Measurements from ENCODE around the gene KLHDC3. TPM values are rescaled to one million over a fixed set of nuclear protein-coding genes. Genes with fewer than 3 reads are reported as not detected.
A peak's percentile ranks its signal among the peaks of the same experiment; 100 is the strongest.

The KLHDC3 gene
- total and polyA plus RNA-seq, 12 donors: 51.2 to 144 (median 110) TPM

- WGBS, 4 donors: 1% methylated on average over 28 of the region's 28 CpGs; no CpG with 5 or more reads in 2 of the 4 donors
- Histone ChIP-seq H3K9me3 (replicated peaks in 1 of 3) (no peaks in the 10 kb centered on the region), H3K27ac (peak overlapping the region; percentile 90 to 96 (median 94)), H3K36me3 (replicated peaks in 1 of 2) (peaks cover 0 to 4% of the 10 kb centered on the region in 2 donors), H3K27me3 (no peaks in the 10 kb centered on the region), H3K4me3 (peak overlapping the region; percentile 66 to 100 (median 82)), H3K4me1 (replicated peaks in 1 of 2) (peaks cover 15 to 30% of the 10 kb centered on the region in 2 donors)
- intact Hi-C loops (cut with DNase I): no loop called here
- DNase-seq: peak; percentile 55 to 84 (median 83)
- TF ChIP-seq, protein P1, sequence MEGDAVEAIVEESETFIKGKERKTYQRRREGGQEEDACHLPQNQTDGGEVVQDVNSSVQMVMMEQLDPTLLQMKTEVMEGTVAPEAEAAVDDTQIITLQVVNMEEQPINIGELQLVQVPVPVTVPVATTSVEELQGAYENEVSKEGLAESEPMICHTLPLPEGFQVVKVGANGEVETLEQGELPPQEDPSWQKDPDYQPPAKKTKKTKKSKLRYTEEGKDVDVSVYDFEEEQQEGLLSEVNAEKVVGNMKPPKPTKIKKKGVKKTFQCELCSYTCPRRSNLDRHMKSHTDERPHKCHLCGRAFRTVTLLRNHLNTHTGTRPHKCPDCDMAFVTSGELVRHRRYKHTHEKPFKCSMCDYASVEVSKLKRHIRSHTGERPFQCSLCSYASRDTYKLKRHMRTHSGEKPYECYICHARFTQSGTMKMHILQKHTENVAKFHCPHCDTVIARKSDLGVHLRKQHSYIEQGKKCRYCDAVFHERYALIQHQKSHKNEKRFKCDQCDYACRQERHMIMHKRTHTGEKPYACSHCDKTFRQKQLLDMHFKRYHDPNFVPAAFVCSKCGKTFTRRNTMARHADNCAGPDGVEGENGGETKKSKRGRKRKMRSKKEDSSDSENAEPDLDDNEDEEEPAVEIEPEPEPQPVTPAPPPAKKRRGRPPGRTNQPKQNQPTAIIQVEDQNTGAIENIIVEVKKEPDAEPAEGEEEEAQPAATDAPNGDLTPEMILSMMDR (IDR thresholded peaks at IDR 0.05): no peak
- peak in 1 of 2 donors; percentile 51 for TF ChIP-seq POLR2A (IDR thresholded peaks at IDR 0.05)
These were observed 35.6 kb upstream of the KLHDC3 start for GRCh38 chr6:42978487-42978838.

DNA sequence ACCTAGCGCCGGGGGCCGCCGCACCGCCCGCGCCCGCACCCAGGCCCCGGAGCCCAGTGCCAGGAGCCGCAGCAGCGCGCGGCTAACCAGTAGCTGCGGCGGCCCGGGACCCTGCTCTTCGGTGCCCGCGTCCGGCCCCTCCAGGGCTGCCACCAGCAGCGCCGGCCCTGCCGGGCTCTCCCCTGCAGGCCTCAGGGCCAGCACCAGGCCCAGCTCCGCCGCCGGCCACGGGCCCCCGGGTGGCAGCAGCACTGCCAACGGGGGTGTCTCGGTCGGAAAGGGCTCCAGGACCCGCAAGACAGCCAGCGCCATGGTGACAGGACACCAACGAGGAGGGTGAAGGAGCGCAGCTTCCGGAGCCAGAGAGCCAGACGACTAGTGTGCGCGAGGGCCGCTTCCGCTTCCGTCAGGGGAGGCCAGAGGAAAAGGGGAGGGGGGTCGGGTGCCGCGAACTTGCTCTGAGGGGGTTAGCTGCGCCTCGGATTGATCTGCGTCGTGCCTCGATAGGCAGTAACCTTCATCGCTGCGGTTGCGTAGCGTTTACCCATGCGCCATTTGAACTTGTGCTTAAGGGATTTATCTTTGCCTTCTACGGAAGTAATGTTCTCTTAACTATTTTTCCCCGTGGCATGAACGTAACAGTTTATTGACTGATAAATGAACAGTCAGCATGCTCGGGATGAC, 35.1 kb upstream of the KLHDC3 start, which contains the start of gene PEX6:
PEX6 (minus strand) TSS at position 343 of the 684 bp plus-strand sequence; CDS start at position 312, 31 bp downstream.
- Histone ChIP-seq H3K9me3 (replicated peaks in 1 of 3) (no peaks in the 10 kb centered on the region), H3K4me3 (peak within 1 kb of the TSS; percentile 66 to 100 (median 82)), H3K27ac (peak within 1 kb of the TSS; percentile 90 to 96 (median 94)), H3K27me3 (no peaks in the 10 kb centered on the region), H3K4me1 (replicated peaks in 1 of 2) (peaks cover 20 to 33% of the 10 kb centered on the region in 2 donors), H3K36me3 (replicated peaks in 1 of 2) (no peaks in the 10 kb centered on the region)
- peak; percentile 47 to 55 for TF ChIP-seq POLR2A (IDR thresholded peaks at IDR 0.05)
- TF ChIP-seq, protein P1 (IDR thresholded peaks at IDR 0.05): no peak
- 0 to 1% (median 0%) methylated on average over 7 to 59 of the region's 59 CpGs for WGBS, 4 donors
- DNase-seq: peak; percentile 81 to 97 (median 89)
- intact Hi-C loops (cut with DNase I): no loop called here

- Histone ChIP-seq H3K27me3 (no peaks in the 10 kb centered on the region), H3K27ac (peak overlapping the region; percentile 90 to 96 (median 94)), H3K9me3 (replicated peaks in 1 of 3) (no peaks in the 10 kb centered on the region), H3K4me1 (replicated peaks in 1 of 2) (peaks cover 21 to 33% of the 10 kb centered on the region in 2 donors), H3K36me3 (replicated peaks in 1 of 2) (no peaks in the 10 kb centered on the region), H3K4me3 (peak overlapping the region in 3 of 4 donors; percentile 66 to 100 (median 74))
- intact Hi-C loops (cut with DNase I): no loop called here
- TF ChIP-seq POLR2A (IDR thresholded peaks at IDR 0.05): no peak
- TF ChIP-seq, protein P1 (IDR thresholded peaks at IDR 0.05): no peak
- DNase-seq: peak in 2 of 7 donors; percentile 44 to 47
- WGBS, 4 donors: 28 to 36% (median 31%) methylated on average over 9 of the region's 9 CpGs
These were observed 34.4 kb upstream of the KLHDC3 start for GRCh38 chr6:42979523-42980177.

DNA sequence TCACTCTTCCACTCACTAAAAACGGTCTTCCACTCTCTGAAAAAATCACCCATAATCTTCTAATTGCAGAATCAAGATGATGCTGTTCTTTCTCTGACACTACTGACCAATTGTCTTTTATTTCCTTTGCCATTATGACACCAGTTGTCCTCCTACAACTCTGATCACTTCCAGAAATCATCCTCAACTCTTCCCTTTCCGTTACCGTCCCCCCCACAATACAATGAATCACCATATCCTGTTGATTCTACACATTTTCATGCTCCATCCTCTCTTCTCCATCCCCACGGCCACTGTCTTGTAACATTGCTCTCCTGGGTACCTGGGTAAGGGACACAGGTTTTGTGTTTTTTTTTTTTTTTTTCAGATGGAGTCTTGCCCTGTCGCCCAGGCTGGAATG, 32.2 kb upstream of the KLHDC3 start:
- Histone ChIP-seq H3K9me3 (replicated peaks in 1 of 3) (no peaks in the 10 kb centered on the region), H3K27me3 (no peaks in the 10 kb centered on the region), H3K36me3 (replicated peaks in 1 of 2) (no peaks in the 10 kb centered on the region), H3K4me3 (no peak overlapping the region), H3K4me1 (replicated peaks in 1 of 2) (peaks cover 32 to 47% of the 10 kb centered on the region in 2 donors), H3K27ac (no peak overlapping the region)
- intact Hi-C loops (cut with DNase I): no loop called here
- DNase-seq: no peak
- TF ChIP-seq POLR2A (IDR thresholded peaks at IDR 0.05): no peak
- TF ChIP-seq, protein P1 (IDR thresholded peaks at IDR 0.05): no peak
- 83 to 89% (median 84%) methylated on average over 5 of the region's 5 CpGs for WGBS, 4 donors
